ENCODE data around the gene SCAI.
A peak's percentile ranks its signal among the peaks of the same experiment; 100 is the strongest.
"Not testable (repeated sequence)": the region's sequence is repeated elsewhere in the genome, so short reads cannot be mapped to it uniquely, and the experiment has no call there.

Gene SCAI

DNA sequence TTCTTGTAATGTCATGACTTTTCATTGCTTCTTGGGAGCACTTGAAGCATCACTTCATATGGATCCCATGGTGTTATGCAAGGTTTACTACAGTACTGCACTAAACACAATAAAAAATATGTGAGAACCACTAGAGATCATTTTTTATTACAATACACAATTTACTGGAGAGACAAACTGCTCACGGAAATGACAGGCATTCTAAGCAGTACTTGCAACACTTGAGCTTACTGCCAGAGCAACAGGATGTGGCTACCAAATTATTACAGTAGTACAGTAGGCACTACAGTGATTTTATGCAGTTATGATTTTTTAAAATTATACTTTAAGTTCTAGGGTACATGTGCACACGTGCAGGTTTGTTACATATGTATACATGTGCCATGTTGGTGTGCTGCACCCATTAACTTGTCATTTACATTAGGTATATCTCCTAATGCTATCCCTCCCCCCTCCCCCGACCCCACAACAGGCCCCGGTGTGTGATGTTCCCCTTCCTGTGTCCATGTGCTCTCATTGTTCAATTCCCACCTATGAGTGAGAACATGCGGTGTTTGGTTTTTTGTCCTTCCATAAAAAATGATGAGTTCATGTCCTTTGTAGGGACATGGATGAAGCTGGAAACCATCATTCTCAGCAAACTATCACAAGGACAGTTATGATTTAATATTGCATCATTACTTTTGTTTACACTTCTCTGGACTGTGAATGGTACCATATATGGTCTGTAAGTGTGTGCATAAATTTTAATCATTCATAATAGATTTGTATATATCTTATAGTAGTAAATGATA is 177.4 kb downstream of the SCAI start:
- not testable (repeated sequence) for H3K27me3 Mint-ChIP-seq; DNase-seq (ENCODE audit: low spot score in 2 of 2); H3K36me3 Mint-ChIP-seq (ENCODE audit: insufficient read depth); H3K9me3 Mint-ChIP-seq
- H3K27ac Mint-ChIP-seq (ENCODE audit: low read depth): peak overlapping the region; percentile 88
- H3K4me3 Mint-ChIP-seq: peak overlapping the region; percentile 36
- peak; percentile 100 for ATAC-seq (replicated peaks; ENCODE audit: extremely low read depth, poor library complexity, severe bottlenecking)
- peaks cover 24% of the 10 kb centered on the region for H3K4me1 Mint-ChIP-seq

DNA sequence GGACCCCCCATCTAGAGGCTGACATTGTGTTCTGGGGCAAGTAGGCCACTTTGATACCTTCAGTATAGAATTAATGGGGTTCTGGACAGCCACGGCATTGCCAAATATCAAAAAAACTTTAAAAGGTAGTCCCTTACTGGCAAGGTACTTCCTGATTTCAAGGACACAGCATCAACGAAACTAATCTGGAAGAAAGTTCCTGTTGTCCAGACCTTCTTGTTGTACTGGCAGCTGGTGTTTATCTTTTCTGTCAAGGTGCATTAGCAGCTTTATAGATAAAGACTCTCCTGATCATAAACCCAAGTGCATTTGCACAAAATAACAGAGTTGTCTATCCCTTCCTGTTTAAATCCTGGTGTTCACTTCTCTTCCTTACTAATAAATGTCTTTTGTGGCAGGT is 178.7 kb downstream of the SCAI start:
- Mint-ChIP-seq H3K4me3 (peak overlapping the region; percentile 5), H3K4me1 (peaks cover 24% of the 10 kb centered on the region), H3K27me3 (no peaks in the 10 kb centered on the region), H3K9me3 (no peaks in the 10 kb centered on the region), H3K27ac (ENCODE audit: low read depth) (peak overlapping the region; percentile 88), H3K36me3 (ENCODE audit: insufficient read depth) (peaks cover 4% of the 10 kb centered on the region)
- DNase-seq (ENCODE audit: low spot score in 2 of 2): no peak
- ATAC-seq (replicated peaks; ENCODE audit: extremely low read depth, poor library complexity, severe bottlenecking): no peak

- Mint-ChIP-seq H3K27ac (ENCODE audit: low read depth) (peak overlapping the region; percentile 88), H3K36me3 (ENCODE audit: insufficient read depth) (peaks cover 4% of the 10 kb centered on the region), H3K27me3 (no peaks in the 10 kb centered on the region), H3K9me3 (no peaks in the 10 kb centered on the region), H3K4me3 (peak overlapping the region; percentile 5), H3K4me1 (peaks cover 24% of the 10 kb centered on the region)
- ATAC-seq (replicated peaks; ENCODE audit: extremely low read depth, poor library complexity, severe bottlenecking): no peak
- no peak for DNase-seq (ENCODE audit: low spot score in 2 of 2)
Measured at GRCh38 chr9:124964056-124964455, 179.3 kb downstream of the SCAI start.

DNA sequence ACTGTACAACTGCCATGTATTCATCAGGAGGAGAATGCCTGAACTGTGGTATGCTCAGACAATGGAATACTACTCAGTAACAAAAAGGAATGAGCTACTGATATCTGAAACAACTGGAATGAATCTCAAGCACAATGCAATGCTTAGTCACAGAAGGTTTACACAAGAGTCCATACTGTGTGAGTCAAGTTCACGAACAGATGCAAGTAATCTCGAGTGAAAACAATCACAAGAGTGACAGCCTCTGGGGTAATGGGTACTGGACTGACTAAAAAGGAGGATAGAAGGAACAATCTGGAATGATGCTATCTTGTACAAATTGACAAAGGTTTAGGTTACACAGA is 182.9 kb downstream of the SCAI start:
- Mint-ChIP-seq H3K27me3 (no peaks in the 10 kb centered on the region), H3K4me1 (peaks cover 20% of the 10 kb centered on the region), H3K4me3 (no peak overlapping the region), H3K27ac (ENCODE audit: low read depth) (no peak overlapping the region), H3K9me3 (no peaks in the 10 kb centered on the region), H3K36me3 (ENCODE audit: insufficient read depth) (no peaks in the 10 kb centered on the region)
- ATAC-seq (replicated peaks; ENCODE audit: extremely low read depth, poor library complexity, severe bottlenecking) (no peak), DNase-seq (ENCODE audit: low spot score in 2 of 2) (no peak)

DNA sequence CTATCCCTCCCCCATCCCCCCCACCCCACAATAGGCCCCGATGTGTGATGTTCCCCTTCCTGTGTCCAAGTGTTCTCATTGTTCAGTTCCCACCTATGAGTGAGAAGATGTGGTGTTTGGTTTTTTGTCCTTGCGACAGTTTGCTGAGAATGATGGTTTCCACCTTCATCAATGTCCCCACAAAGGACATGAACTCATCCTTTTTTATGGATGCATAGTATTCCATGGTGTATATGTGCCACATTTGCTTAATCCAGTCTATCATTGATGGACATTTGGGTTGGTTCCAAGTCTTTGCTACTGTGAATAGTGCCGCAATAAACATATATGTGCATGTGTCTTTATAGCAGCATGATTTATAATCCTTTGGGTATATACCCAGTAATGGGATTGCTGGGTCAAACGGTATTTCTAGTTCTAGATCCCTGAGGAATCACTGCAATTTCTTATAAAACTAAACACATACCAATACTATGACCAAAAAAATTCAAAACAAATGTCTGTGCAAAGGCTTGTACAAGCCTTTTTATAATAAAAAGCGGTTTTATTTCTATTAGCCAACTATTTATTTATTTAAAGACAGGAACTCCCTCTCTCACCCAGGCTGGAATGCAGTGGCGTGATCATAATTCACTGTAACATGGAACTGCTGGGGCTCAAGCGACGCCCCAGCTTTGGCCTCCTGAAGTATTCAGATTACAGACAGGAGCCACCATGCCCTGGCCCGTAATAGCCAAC is 183.5 kb downstream of the SCAI start:
- H3K36me3 Mint-ChIP-seq (ENCODE audit: insufficient read depth); H3K9me3 Mint-ChIP-seq; H3K27ac Mint-ChIP-seq (ENCODE audit: low read depth); DNase-seq (ENCODE audit: low spot score in 2 of 2); H3K27me3 Mint-ChIP-seq; ATAC-seq (replicated peaks; ENCODE audit: extremely low read depth, poor library complexity, severe bottlenecking); H3K4me3 Mint-ChIP-seq: not testable (repeated sequence)
- H3K4me1 Mint-ChIP-seq: peaks cover 14% of the 10 kb centered on the region

GRCh38 chr9:124954255-124954654 is 189.1 kb downstream of the SCAI start:
- H3K27ac Mint-ChIP-seq (ENCODE audit: low read depth): no peak overlapping the region
- no peaks in the 10 kb centered on the region for H3K4me1 Mint-ChIP-seq
- ATAC-seq (replicated peaks; ENCODE audit: extremely low read depth, poor library complexity, severe bottlenecking): no peak
- no peak for DNase-seq (ENCODE audit: low spot score in 2 of 2)
- H3K4me3 Mint-ChIP-seq: no peak overlapping the region
- H3K9me3 Mint-ChIP-seq: no peaks in the 10 kb centered on the region
- H3K27me3 Mint-ChIP-seq: no peaks in the 10 kb centered on the region
- H3K36me3 Mint-ChIP-seq (ENCODE audit: insufficient read depth): no peaks in the 10 kb centered on the region

- ATAC-seq (replicated peaks; ENCODE audit: extremely low read depth, poor library complexity, severe bottlenecking) (no peak), DNase-seq (ENCODE audit: low spot score in 2 of 2) (no peak)
- Mint-ChIP-seq H3K36me3 (ENCODE audit: insufficient read depth) (no peaks in the 10 kb centered on the region), H3K4me1 (no peaks in the 10 kb centered on the region), H3K27me3 (no peaks in the 10 kb centered on the region), H3K9me3 (no peaks in the 10 kb centered on the region), H3K4me3 (no peak overlapping the region), H3K27ac (ENCODE audit: low read depth) (no peak overlapping the region)
Measured at GRCh38 chr9:124950050-124950718, 193.1 kb downstream of the SCAI start.

DNA sequence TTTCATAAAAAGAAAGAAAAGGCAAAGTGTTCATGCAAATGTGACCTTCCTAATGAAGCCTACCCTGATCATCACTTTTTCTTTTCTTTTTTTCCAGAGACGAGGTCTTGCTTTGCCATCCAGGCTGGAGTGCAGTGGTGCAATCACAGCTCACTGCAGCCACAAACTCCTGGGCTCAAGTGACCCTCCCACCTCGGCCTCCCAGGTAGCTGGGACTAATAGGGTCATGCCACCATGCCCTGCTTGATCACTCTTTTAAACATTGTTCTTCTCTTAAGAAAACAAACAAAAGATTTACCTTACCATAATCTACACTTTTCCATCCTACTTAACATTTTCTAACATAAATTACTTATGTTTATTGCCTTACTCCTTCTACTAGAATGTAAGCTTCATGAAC is 193.9 kb downstream of the SCAI start:
- H3K4me3 Mint-ChIP-seq: no peak overlapping the region
- no peak overlapping the region for H3K27ac Mint-ChIP-seq (ENCODE audit: low read depth)
- ATAC-seq (replicated peaks; ENCODE audit: extremely low read depth, poor library complexity, severe bottlenecking) (no peak), DNase-seq (ENCODE audit: low spot score in 2 of 2) (no peak)
- H3K27me3 Mint-ChIP-seq: no peaks in the 10 kb centered on the region
- H3K4me1 Mint-ChIP-seq: no peaks in the 10 kb centered on the region
- H3K9me3 Mint-ChIP-seq: no peaks in the 10 kb centered on the region
- H3K36me3 Mint-ChIP-seq (ENCODE audit: insufficient read depth): no peaks in the 10 kb centered on the region

DNA sequence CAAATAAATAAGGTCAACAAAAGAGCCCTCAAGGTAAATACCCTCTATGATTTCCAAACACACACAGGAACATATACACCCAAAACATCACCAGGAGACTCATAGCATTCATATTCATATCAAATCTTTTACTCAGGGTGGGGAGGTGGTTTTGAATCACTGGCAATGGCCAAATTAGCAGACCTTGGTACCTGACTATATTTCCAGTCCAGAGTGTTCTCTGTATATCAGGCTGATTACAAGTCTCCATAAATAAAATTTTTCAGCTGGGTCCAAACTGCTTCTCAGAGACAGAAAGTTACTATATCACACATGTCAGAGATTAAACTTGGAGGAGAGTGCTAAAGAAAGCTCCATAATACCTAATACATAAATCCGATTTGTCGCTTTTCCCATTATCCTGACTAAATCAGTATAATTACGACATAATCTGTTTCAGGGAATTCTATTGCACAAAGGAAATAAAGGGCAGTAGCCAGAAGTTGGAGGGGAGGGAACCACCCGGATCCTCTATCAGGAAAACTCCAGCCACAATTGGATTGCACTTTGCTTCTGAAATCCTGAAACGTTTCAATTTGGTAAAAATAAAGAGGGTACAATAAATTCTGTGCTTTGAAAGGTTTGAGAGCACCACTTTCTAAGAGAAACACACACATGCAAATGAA is 195.5 kb downstream of the SCAI start:
- no peaks in the 10 kb centered on the region for H3K36me3 Mint-ChIP-seq (ENCODE audit: insufficient read depth)
- DNase-seq (ENCODE audit: low spot score in 2 of 2) (no peak), ATAC-seq (replicated peaks; ENCODE audit: extremely low read depth, poor library complexity, severe bottlenecking) (no peak)
- no peaks in the 10 kb centered on the region for H3K9me3 Mint-ChIP-seq
- H3K27ac Mint-ChIP-seq (ENCODE audit: low read depth): no peak overlapping the region
- H3K27me3 Mint-ChIP-seq: no peaks in the 10 kb centered on the region
- H3K4me1 Mint-ChIP-seq: peaks cover under 1% of the 10 kb centered on the region
- H3K4me3 Mint-ChIP-seq: no peak overlapping the region

DNA sequence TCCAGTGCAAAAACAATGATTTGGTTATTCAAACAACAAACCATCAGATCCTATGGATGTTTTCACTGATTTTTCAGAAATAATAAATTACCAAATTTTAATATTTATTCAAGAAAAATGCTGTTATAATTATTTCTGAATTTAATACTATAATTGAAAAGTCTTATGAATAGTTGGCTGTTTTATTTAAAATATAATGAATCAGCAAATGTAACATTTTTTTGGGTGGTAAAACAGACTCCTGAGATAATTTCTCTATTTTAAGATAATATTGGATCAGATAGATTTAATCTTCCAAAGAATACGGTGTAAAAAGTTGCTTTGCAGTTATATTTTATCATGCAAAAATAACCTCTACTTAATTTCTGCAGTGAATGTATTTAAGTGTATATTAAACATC is 197.2 kb downstream of the SCAI start:
- ATAC-seq (replicated peaks; ENCODE audit: extremely low read depth, poor library complexity, severe bottlenecking) (no peak), DNase-seq (ENCODE audit: low spot score in 2 of 2) (no peak)
- Mint-ChIP-seq H3K9me3 (no peaks in the 10 kb centered on the region), H3K4me1 (peaks cover 15% of the 10 kb centered on the region), H3K27ac (ENCODE audit: low read depth) (no peak overlapping the region), H3K27me3 (no peaks in the 10 kb centered on the region), H3K4me3 (no peak overlapping the region), H3K36me3 (ENCODE audit: insufficient read depth) (peaks cover 6% of the 10 kb centered on the region)

- H3K36me3 Mint-ChIP-seq (ENCODE audit: insufficient read depth): peaks cover 19% of the 10 kb centered on the region
- ATAC-seq (replicated peaks; ENCODE audit: extremely low read depth, poor library complexity, severe bottlenecking) (peak; percentile 69), DNase-seq (ENCODE audit: low spot score in 2 of 2) (peak; percentile 37 to 44)
- H3K27ac Mint-ChIP-seq (ENCODE audit: low read depth): peak overlapping the region; percentile 96
- peak overlapping the region; percentile 88 for H3K4me3 Mint-ChIP-seq
- H3K4me1 Mint-ChIP-seq: peaks cover 29% of the 10 kb centered on the region
- no peaks in the 10 kb centered on the region for H3K9me3 Mint-ChIP-seq
- no peaks in the 10 kb centered on the region for H3K27me3 Mint-ChIP-seq
Measured at GRCh38 chr9:124941679-124942561, 201.4 kb downstream of the SCAI start.
